PC-3 (cell line): ENCODE measurements around the gene WHRN. TPM values are rescaled to one million over a fixed set of nuclear protein-coding genes. Genes with fewer than 3 reads are reported as not detected.

ENCODE experiments used
- ATAC-seq: fragments of 200-7000 bp; cut with Tn5 transposase; 2 replicates; pipeline ENCODE4 v1.9.1; 2020; ENCODE audit warnings: mild to moderate bottlenecking, moderate library complexity
- BruUV-seq: library from RNA; stranded (reverse); fragments of 400-500 nt; replicated peaks from 2 replicates; lab custom pipeline; 2021; lab: Mats Ljungman, UMichigan
- CTCF ChIA-PET: fragments of 300-600 bp; sonication (Branson Sonifier 250); formaldehyde crosslinking; loops from one replicate; lab custom pipeline; 2022; ENCODE audit warnings: antibody characterized with exemption; lab: Charles Lee
- POLR2A ChIA-PET: fragments of 300-600 bp; sonication (Branson Sonifier 250); formaldehyde crosslinking; loops from one replicate; lab custom pipeline; 2022; ENCODE audit warnings: antibody characterized with exemption; ENCODE audit not compliant: unreplicated experiment; lab: Charles Lee
- DNase-seq: peaks from one replicate; pipeline ENCODE4 v3.0.0-alpha.2; 2015
- H2AFZ ChIP-seq: fragments of 300-600 bp; sonication (generic); 2 replicates; pipeline ENCODE4 v1.6.0; 2016; ENCODE audit warnings: antibody characterized with exemption, low read length
- H3F3A ChIP-seq: fragments of 300-600 bp; sonication (generic); one replicate; pipeline ENCODE4 v1.6.0; 2017; ENCODE audit warnings: antibody characterized with exemption, low read length, control low read depth, mild to moderate bottlenecking; ENCODE audit not compliant: unreplicated experiment
- H3K27ac ChIP-seq: fragments of 300-600 bp; sonication (generic); 2 replicates; pipeline ENCODE4 v1.5.1; 2016; ENCODE audit warnings: mild to moderate bottlenecking, low read length
- H3K27me3 ChIP-seq: fragments of 300-600 bp; sonication (generic); 2 replicates; pipeline ENCODE4 v1.6.1; 2016; ENCODE audit warnings: low read length, mixed read lengths
- H3K36me3 ChIP-seq: fragments of 300-600 bp; sonication (generic); 2 replicates; pipeline ENCODE4 v1.6.1; 2016; ENCODE audit warnings: low read depth, mixed run types, low read length, mixed read lengths
- H3K4me1 ChIP-seq: fragments of 300-600 bp; sonication (generic); 2 replicates; pipeline ENCODE4 v1.5.1; 2016; ENCODE audit warnings: low read length; ENCODE audit not compliant: insufficient read depth
- H3K4me2 ChIP-seq: fragments of 300-600 bp; sonication (generic); 2 replicates; pipeline ENCODE4 v1.6.0; 2016; ENCODE audit warnings: low read length
- H3K4me3 ChIP-seq: fragments of 300-600 bp; sonication (generic); 2 replicates; pipeline ENCODE4 v1.5.1; 2016; ENCODE audit warnings: mild to moderate bottlenecking, low read length, mixed read lengths
- H3K79me2 ChIP-seq: fragments of 300-600 bp; sonication (generic); 2 replicates; pipeline ENCODE4 v1.6.1; 2017; ENCODE audit warnings: low read length, mixed read lengths
- H3K9ac ChIP-seq: fragments of 300-600 bp; sonication (generic); 2 replicates; pipeline ENCODE4 v1.6.0; 2016; ENCODE audit warnings: mild to moderate bottlenecking, low read length
- H3K9me2 ChIP-seq: fragments of 300-600 bp; sonication (generic); replicated peaks from 2 replicates; pipeline ENCODE4 v1.6.1; 2016; ENCODE audit warnings: mixed run types, low read length, mixed read lengths
- H3K9me3 ChIP-seq: fragments of 300-600 bp; sonication (generic); 2 replicates; pipeline ENCODE4 v1.6.1; 2016; ENCODE audit warnings: low read length, mixed read lengths
- H4K20me1 ChIP-seq: fragments of 300-600 bp; sonication (generic); 2 replicates; pipeline ENCODE4 v1.6.1; 2016; ENCODE audit warnings: low read length, mixed read lengths
- EZH2 ChIP-seq: fragments of 300-600 bp; sonication (generic); IDR thresholded peaks from one replicate; pipeline ENCODE4 v1.6.1; 2017; ENCODE audit warnings: antibody characterized with exemption, mild to moderate bottlenecking, low read length; ENCODE audit not compliant: unreplicated experiment
- EZH2phosphoT487 ChIP-seq: fragments of 300-600 bp; sonication (generic); IDR thresholded peaks from 2 replicates; pipeline ENCODE4 v1.6.1; 2018; ENCODE audit warnings: mild to moderate bottlenecking, antibody characterized with exemption, low read length, borderline replicate concordance
- intact Hi-C: fragments of 100-400 bp; cut with micrococcal nuclease; formaldehyde crosslinking; loops from 2 replicates; pipeline ENCODE4 v1.9.0; 2023
- total RNA-seq: library from RNA; depleted of rRNA; stranded (reverse); fragments of >200 nt; gene quantifications from 2 replicates; pipeline ENCODE4 v1.2.3, GENCODE V29; 2014
- TF ChIP-seq, protein P1 (sequence below): fragments of 300-600 bp; sonication (generic); conservative IDR thresholded peaks from 2 replicates; pipeline ENCODE4 v1.5.1; 2017; ENCODE audit warnings: antibody characterized with exemption, low read depth, mild to moderate bottlenecking, low read length

The WHRN gene
- total RNA-seq, 1 experiment from 2014 or later, result 10.5 TPM

DNA sequence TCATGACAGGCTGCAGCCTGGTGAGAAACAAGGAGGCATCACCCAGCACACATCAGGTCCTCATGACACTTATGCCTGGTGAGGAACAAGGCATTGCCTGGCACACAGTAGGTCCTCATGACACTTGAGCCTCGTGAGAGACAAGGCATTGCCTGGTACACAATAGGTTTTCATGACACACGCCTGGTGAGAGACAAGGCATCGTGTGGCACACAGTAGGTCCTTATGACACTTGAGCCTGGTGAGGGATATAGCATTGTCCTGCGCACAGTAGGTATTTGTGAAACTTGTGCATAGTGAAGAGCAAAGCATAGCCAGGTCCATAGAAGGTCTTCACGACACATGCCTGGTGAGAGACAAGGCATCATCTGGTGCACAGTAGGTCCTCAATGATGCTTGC is 23.5 kb downstream of the WHRN start:
- Histone ChIP-seq H3K9ac (no peak overlapping the region), H3K9me3 (no peaks in the 10 kb centered on the region), H3K36me3 (no peaks in the 10 kb centered on the region; the same call in 1 of the 2 replicates), H3K9me2 (no peaks in the 10 kb centered on the region), H4K20me1 (no peaks in the 10 kb centered on the region), H3K4me3 (no peak overlapping the region), H2AFZ (no peak overlapping the region), H3K79me2 (no peaks in the 10 kb centered on the region), H3K4me1 (peaks cover 9% of the 10 kb centered on the region), H3K27me3 (no peaks in the 10 kb centered on the region), H3K27ac (no peak overlapping the region), H3F3A (no peaks in the 10 kb centered on the region), H3K4me2 (no peak overlapping the region)
- DNase-seq (no peak), ATAC-seq (no peak)
- no TSS peak for BruUV-seq
- TF ChIP-seq EZH2phosphoT487, result no peak
- TF ChIP-seq, protein P1, sequence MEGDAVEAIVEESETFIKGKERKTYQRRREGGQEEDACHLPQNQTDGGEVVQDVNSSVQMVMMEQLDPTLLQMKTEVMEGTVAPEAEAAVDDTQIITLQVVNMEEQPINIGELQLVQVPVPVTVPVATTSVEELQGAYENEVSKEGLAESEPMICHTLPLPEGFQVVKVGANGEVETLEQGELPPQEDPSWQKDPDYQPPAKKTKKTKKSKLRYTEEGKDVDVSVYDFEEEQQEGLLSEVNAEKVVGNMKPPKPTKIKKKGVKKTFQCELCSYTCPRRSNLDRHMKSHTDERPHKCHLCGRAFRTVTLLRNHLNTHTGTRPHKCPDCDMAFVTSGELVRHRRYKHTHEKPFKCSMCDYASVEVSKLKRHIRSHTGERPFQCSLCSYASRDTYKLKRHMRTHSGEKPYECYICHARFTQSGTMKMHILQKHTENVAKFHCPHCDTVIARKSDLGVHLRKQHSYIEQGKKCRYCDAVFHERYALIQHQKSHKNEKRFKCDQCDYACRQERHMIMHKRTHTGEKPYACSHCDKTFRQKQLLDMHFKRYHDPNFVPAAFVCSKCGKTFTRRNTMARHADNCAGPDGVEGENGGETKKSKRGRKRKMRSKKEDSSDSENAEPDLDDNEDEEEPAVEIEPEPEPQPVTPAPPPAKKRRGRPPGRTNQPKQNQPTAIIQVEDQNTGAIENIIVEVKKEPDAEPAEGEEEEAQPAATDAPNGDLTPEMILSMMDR, result no peak
- TF ChIP-seq EZH2, result no peak
- CTCF ChIA-PET, result no interaction called here
- intact Hi-C loops, result no loop called here
- POLR2A ChIA-PET, result no interaction called here

DNA sequence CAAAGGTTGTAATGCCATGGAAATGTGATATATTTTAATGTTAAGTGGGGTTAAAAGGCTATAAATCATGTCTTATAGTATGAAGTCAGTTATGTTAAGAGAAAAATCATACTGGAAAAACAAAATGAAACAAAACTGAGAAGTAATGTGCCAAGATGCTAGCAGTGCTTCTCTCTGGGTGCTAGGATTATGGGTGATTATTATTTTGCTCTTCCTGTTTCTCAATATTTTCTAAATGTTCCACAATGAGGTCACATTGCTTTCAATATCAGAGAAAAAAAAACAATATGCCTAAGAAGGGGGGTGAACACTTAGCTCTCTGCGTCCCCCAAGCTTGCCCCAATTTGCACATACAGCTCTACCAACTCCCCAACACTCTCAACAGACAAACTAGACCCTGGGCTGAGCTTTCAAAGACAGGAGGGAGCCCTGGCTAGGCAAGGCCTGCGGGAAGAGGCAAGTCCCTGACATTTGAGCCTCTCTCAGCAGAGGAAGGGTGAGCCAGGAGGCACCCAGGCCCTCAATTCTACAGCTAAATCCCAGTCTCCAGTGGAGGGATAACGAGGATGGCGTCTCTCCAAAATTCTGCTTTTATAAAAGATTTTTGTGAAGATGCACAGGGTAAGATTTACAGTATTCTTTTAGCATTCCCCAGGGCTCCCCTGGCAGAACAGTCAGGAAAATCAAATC is 24.4 kb downstream of the WHRN start:
- H3K27ac ChIP-seq, result no peak overlapping the region
- no peaks in the 10 kb centered on the region for H3K9me3 ChIP-seq
- no peaks in the 10 kb centered on the region for H3K9me2 ChIP-seq
- no peak overlapping the region for H2AFZ ChIP-seq
- H3K36me3 ChIP-seq, result no peaks in the 10 kb centered on the region; the same call in 1 of the 2 replicates
- ChIA-PET CTCF (no interaction called here), POLR2A (no interaction called here)
- H3K9ac ChIP-seq, result no peak overlapping the region
- H3F3A ChIP-seq, result no peaks in the 10 kb centered on the region
- TF ChIP-seq EZH2, result no peak
- TF ChIP-seq, protein P1, result no peak
- no peak for TF ChIP-seq EZH2phosphoT487
- BruUV-seq, result no TSS peak
- H3K4me1 ChIP-seq, result peaks cover 9% of the 10 kb centered on the region
- H3K79me2 ChIP-seq, result no peaks in the 10 kb centered on the region
- intact Hi-C loops, result no loop called here
- no peaks in the 10 kb centered on the region for H4K20me1 ChIP-seq
- no peak overlapping the region for H3K4me3 ChIP-seq
- no peak for ATAC-seq
- no peak overlapping the region for H3K4me2 ChIP-seq
- DNase-seq, result no peak
- no peaks in the 10 kb centered on the region for H3K27me3 ChIP-seq

DNA sequence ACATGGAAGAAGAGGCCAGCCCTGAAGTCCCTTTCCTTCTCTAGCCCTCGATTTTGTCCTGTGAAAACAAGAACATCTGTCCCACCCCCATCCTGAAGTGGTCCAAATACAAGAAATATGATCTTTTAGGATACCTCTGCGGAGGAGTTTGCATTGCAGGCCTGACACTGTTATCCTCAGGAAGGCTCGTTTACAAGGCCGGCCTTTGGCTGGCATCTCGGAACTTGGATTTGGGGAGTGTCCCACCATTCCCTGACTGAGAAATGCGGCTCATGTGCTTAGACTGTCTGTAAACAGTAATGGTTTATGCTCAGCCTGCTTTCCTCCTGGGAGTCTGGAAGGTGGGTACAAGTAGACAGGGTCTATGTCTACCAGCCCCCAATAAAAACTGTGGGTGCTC is 26.4 kb downstream of the WHRN start:
- no peak for ATAC-seq
- no peaks in the 10 kb centered on the region for H3K9me3 ChIP-seq
- BruUV-seq, result no TSS peak
- TF ChIP-seq EZH2phosphoT487 (no peak), EZH2 (no peak)
- TF ChIP-seq, protein P1, result no peak
- no peak overlapping the region for H2AFZ ChIP-seq
- no peaks in the 10 kb centered on the region for H3F3A ChIP-seq
- H3K9me2 ChIP-seq, result no peaks in the 10 kb centered on the region
- intact Hi-C loops, result no loop called here
- H3K79me2 ChIP-seq, result no peaks in the 10 kb centered on the region
- no peak overlapping the region for H3K4me2 ChIP-seq
- DNase-seq, result no peak
- H3K4me3 ChIP-seq, result no peak overlapping the region
- no peaks in the 10 kb centered on the region for H3K27me3 ChIP-seq
- H3K36me3 ChIP-seq, result no peaks in the 10 kb centered on the region; the same call in 1 of the 2 replicates
- ChIA-PET POLR2A (no interaction called here), CTCF (no interaction called here)
- no peaks in the 10 kb centered on the region for H3K4me1 ChIP-seq
- H3K9ac ChIP-seq, result no peak overlapping the region
- H3K27ac ChIP-seq, result no peak overlapping the region
- H4K20me1 ChIP-seq, result no peaks in the 10 kb centered on the region
